Right renal pelvis (tissue), 4 donors: ENCODE data around the gene SLC26A9. TPM values are rescaled to one million over a fixed set of nuclear protein-coding genes. Genes with fewer than 3 reads are reported as not detected.

Source experiments
- DNase-seq, 4 donors: peaks; one replicate each; pipeline ENCODE4 v3.0.0-alpha.2; 2013; ENCODE audit warnings: low read depth in 4 of 4, low spot score in 3 of 4, missing footprints in 1 of 4
- polyA plus RNA-seq, 4 donors: library from polyadenylated mRNA; unstranded; fragments of 120-200 nt; gene quantifications; one replicate each; pipeline ENCODE4 v1.2.1, GENCODE V29; 2013; ENCODE audit not compliant: insufficient read length in 4 of 4

The SLC26A9 gene
- polyA plus RNA-seq, 4 donors: 0.14 to 0.38 (median 0.31) TPM

- DNase-seq: no peak
Observed at GRCh38 chr1:205927676-205928075, 15.6 kb downstream of the SLC26A9 start.

- no peak for DNase-seq
Observed at GRCh38 chr1:205927247-205927646, 16.0 kb downstream of the SLC26A9 start.

GRCh38 chr1:205926636-205927035, 16.6 kb downstream of the SLC26A9 start:
- DNase-seq: no peak

- no peak for DNase-seq
Observed at GRCh38 chr1:205926213-205926612, 17.0 kb downstream of the SLC26A9 start.

GRCh38 chr1:205925736-205926135, 17.5 kb downstream of the SLC26A9 start:
- no peak for DNase-seq

GRCh38 chr1:205924460-205924790, 18.8 kb downstream of the SLC26A9 start:
- no peak for DNase-seq

- DNase-seq: no peak
Observed at GRCh38 chr1:205923651-205924459, 19.4 kb downstream of the SLC26A9 start.

- no peak for DNase-seq
Observed at GRCh38 chr1:205922806-205923205, 20.4 kb downstream of the SLC26A9 start.

- no peak for DNase-seq
Observed at GRCh38 chr1:205922314-205922713, 20.9 kb downstream of the SLC26A9 start.

GRCh38 chr1:205921570-205921909, 21.7 kb downstream of the SLC26A9 start:
- no peak for DNase-seq

- no peak for DNase-seq
Observed at GRCh38 chr1:205920861-205921569, 22.2 kb downstream of the SLC26A9 start.

- DNase-seq: peak in 1 of 4 donors; percentile 8
Observed at GRCh38 chr1:205920159-205920558, 23.1 kb downstream of the SLC26A9 start.

GRCh38 chr1:205918955-205919746, 24.1 kb downstream of the SLC26A9 start:
- DNase-seq: peak; percentile 60 to 68 (median 66)

GRCh38 chr1:205917466-205918238, 25.6 kb downstream of the SLC26A9 start:
- no peak for DNase-seq

GRCh38 chr1:205916541-205916940, 26.7 kb downstream of the SLC26A9 start:
- DNase-seq: no peak

GRCh38 chr1:205915354-205915990, 27.8 kb downstream of the SLC26A9 start:
- no peak for DNase-seq

- DNase-seq: no peak
Observed at GRCh38 chr1:205914730-205915129, 28.5 kb downstream of the SLC26A9 start.

GRCh38 chr1:205914155-205914507, 29.1 kb downstream of the SLC26A9 start:
- DNase-seq: no peak

- peak in 2 of 4 donors; percentile 33 to 35 for DNase-seq
Observed at GRCh38 chr1:205913451-205914154, 29.7 kb downstream of the SLC26A9 start.

GRCh38 chr1:205907794-205908193, 35.5 kb downstream of the SLC26A9 start:
- no peak for DNase-seq
